Measurements from ENCODE around the gene ZDHHC14. TPM values are rescaled to one million over a fixed set of nuclear protein-coding genes. Genes with fewer than 3 reads are reported as not detected.

Gene ZDHHC14
- total and polyA plus RNA-seq, 9 donors = 4.9 to 16.4 (median 5.9) TPM

DNA sequence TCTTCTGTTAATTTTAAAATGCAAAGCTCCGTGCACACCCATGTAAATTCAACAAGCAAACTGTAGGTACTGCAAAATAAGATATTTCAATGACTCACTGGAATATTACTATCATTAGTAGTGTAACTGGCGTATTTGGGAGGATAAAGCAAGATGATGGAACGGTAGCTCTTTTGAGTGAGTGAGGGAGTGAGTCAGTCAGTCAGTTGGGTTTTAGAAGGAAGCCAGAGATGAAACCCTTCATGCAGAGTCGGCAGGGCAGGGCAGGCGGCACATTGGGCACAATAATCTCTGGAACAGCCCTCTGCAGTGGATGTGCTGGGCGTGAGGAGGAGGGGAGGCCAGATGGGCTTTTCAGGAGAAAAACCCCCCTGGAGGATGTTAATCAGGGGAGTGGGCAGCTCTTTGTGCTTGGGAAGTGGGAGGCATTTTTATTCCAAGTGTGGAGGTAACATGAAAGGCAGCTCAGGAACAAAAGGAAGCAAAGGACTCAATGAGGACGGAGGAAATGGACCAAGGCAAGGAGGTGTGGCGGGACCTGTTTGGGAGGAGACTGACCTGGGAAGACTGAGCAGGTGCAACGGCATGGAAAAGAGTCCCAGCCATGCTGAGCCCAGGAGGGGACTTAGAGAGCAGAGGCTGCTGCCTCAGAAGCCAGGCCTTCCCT lies 171.2 kb downstream of the ZDHHC14 start:
- no peaks in the 10 kb centered on the region for H3K36me3 ChIP-seq
- TF ChIP-seq, protein P1, sequence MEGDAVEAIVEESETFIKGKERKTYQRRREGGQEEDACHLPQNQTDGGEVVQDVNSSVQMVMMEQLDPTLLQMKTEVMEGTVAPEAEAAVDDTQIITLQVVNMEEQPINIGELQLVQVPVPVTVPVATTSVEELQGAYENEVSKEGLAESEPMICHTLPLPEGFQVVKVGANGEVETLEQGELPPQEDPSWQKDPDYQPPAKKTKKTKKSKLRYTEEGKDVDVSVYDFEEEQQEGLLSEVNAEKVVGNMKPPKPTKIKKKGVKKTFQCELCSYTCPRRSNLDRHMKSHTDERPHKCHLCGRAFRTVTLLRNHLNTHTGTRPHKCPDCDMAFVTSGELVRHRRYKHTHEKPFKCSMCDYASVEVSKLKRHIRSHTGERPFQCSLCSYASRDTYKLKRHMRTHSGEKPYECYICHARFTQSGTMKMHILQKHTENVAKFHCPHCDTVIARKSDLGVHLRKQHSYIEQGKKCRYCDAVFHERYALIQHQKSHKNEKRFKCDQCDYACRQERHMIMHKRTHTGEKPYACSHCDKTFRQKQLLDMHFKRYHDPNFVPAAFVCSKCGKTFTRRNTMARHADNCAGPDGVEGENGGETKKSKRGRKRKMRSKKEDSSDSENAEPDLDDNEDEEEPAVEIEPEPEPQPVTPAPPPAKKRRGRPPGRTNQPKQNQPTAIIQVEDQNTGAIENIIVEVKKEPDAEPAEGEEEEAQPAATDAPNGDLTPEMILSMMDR (IDR thresholded peaks at IDR 0.05) = no peak
- TF ChIP-seq EP300 (IDR thresholded peaks at IDR 0.05) (no peak), POLR2A (IDR thresholded peaks at IDR 0.05) (no peak)
- no peak overlapping the region for H3K27ac ChIP-seq
- no peaks in the 10 kb centered on the region for H3K9me3 ChIP-seq
- no peak for DNase-seq
- no peaks in the 10 kb centered on the region for H3K4me1 ChIP-seq (ENCODE audit: insufficient read depth)
- WGBS, 3 donors = 81 to 82% (median 82%) methylated on average over 9 of the region's 9 CpGs
- H3K27me3 ChIP-seq = no peaks in the 10 kb centered on the region
- no peak overlapping the region for H3K4me3 ChIP-seq
- intact Hi-C loops (cut with DNase I) = no loop called here

DNA sequence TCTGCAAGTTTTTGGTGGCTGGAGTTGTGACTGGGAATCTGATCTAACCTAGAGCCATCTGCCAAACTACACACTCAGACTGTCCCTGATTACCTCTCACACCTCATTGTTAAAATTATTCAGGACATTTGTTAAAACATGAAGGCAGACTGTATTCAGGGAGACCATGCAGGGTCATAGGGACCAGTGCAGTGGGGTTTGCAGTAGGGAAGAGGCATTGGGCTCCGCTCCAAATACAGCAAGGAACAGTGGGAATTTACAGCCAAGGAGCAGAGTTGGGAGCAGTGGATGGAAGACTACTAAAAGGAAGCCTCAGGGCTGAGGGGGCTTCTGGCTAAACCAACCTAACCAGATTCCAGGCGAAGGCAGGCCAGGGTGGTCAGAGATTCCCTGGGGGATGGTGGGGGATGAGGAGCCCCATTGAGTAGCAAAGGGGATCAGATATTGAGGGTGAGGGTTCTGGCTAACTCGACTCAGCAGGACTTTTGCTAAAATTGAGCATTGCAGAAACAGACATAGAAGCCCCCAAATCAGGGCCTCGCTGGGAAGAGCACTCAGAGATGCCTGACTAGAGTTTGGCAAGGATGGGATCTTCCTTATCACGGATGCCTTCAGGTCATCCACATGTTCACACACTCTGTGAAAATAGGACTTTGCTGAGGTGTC lies 172.0 kb downstream of the ZDHHC14 start:
- no peaks in the 10 kb centered on the region for H3K36me3 ChIP-seq
- intact Hi-C loops (cut with DNase I) = no loop called here
- 79 to 84% (median 81%) methylated on average over 5 of the region's 5 CpGs for WGBS, 3 donors
- no peak overlapping the region for H3K27ac ChIP-seq
- H3K4me1 ChIP-seq (ENCODE audit: insufficient read depth) = no peaks in the 10 kb centered on the region
- no peaks in the 10 kb centered on the region for H3K27me3 ChIP-seq
- H3K4me3 ChIP-seq = no peak overlapping the region
- no peak for DNase-seq
- H3K9me3 ChIP-seq = no peaks in the 10 kb centered on the region
- TF ChIP-seq EP300 (IDR thresholded peaks at IDR 0.05) = no peak
- TF ChIP-seq, protein P1 (IDR thresholded peaks at IDR 0.05) = no peak
- TF ChIP-seq POLR2A (IDR thresholded peaks at IDR 0.05) = no peak

DNA sequence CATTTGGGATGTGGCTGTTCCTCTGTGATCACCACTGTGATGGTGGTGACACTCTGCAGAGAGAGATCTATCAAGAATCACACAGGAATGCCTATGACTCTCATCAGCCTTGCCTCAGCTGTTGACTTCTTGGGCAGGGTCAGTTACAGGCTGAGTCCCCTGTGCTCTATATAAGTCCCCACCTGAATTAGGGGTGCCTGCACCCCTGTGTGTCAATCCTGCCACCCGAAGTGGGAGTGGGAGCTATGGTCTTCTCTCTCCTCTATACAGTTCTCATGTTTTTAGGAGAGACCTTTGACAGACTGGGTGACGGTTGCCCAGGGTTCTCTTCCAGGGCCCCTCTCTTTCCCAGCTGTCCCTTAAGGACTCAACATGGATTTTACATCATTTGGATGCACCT lies 173.8 kb downstream of the ZDHHC14 start:
- Histone ChIP-seq H3K9me3 (no peaks in the 10 kb centered on the region), H3K27ac (no peak overlapping the region), H3K27me3 (no peaks in the 10 kb centered on the region), H3K4me3 (no peak overlapping the region), H3K36me3 (no peaks in the 10 kb centered on the region), H3K4me1 (ENCODE audit: insufficient read depth) (no peaks in the 10 kb centered on the region)
- TF ChIP-seq POLR2A (IDR thresholded peaks at IDR 0.05) (no peak), EP300 (IDR thresholded peaks at IDR 0.05) (no peak)
- TF ChIP-seq, protein P1 (IDR thresholded peaks at IDR 0.05) = no peak
- 84 to 88% (median 87%) methylated on average over 2 of the region's 2 CpGs for WGBS, 3 donors
- intact Hi-C loops (cut with DNase I) = no loop called here
- no peak for DNase-seq

DNA sequence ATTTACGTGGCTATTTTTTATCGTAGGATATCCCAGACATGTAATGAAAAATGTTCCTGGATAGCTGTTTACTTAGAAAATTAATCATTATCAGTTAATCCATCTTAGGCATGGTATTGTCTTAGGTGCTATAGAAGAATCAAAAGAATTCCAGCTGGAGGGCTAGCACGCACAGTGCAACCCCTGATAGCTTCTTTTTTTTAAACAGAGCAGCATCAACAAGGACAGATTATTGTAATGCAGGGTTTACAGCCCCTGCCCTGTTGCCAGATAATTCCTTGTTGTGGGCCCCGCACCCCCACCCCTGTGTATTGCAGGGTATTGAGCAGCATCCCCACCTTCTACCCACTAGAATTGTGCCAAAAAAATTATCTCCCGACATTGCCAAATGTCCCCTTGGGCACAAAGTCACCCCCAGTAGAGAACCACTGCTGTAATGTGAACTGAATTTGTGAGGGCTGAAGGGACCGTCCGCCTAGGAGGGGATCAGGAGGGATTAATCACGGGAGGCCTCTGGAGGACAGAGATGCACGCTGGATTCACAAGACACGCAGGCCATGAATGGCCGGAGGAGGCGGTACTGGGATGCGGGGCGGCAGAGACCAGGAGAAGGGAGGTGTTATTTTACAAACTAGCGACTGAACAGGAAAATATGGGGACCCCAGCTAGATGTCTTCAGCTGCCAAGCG lies 174.6 kb downstream of the ZDHHC14 start:
- no peak for TF ChIP-seq POLR2A (IDR thresholded peaks at IDR 0.05)
- no peak for TF ChIP-seq EP300 (IDR thresholded peaks at IDR 0.05)
- TF ChIP-seq, protein P1 (IDR thresholded peaks at IDR 0.05) = no peak
- no peaks in the 10 kb centered on the region for H3K9me3 ChIP-seq
- WGBS, 3 donors = 82 to 87% (median 86%) methylated on average over 16 of the region's 16 CpGs
- intact Hi-C loops (cut with DNase I) = no loop called here
- DNase-seq = no peak
- H3K36me3 ChIP-seq = no peaks in the 10 kb centered on the region
- H3K4me3 ChIP-seq = no peak overlapping the region
- H3K27me3 ChIP-seq = no peaks in the 10 kb centered on the region
- H3K27ac ChIP-seq = no peak overlapping the region
- H3K4me1 ChIP-seq (ENCODE audit: insufficient read depth) = no peaks in the 10 kb centered on the region

All from ovary (tissue), 9 donors.